A673 (cell line): ENCODE data around the gene SNX10.

Experiments
- EZH2 ChIP-seq: fragments of 200-600 bp; sonication (generic); IDR thresholded peaks from 2 replicates; pipeline ENCODE4 v1.6.1; 2017; ENCODE audit warnings: borderline replicate concordance, low read depth, mild to moderate bottlenecking, mixed read lengths, antibody characterized with exemption, low read length; ENCODE audit not compliant: poor library complexity, severe bottlenecking
- TF ChIP-seq, protein P1 (sequence below): fragments of 300-800, 200-600 bp; sonication (generic); conservative IDR thresholded peaks from 2 replicates; pipeline ENCODE4 v1.5.1; 2017; ENCODE audit warnings: low read depth, mild to moderate bottlenecking, antibody characterized with exemption, low read length, moderate library complexity, mixed read lengths

DNA sequence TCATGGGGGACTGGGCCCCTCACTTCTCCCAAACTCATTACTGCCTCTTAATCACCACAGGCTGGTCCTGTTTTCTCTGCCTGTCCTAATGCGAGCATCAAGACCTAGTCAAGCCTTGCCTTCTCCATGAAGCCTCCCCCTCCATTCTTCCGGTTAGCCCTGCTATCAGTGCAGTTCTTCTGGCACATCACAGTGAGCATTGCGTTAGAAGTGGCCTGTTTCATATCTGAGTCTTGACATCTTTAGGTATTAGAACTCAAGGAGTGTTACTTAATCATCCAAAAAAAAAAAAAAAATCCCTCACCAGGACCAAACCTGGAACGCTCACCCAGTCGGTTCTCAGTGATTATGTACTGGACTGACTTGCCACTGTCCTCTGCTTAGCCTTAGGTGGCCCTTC, 17.4 kb downstream of the SNX10 start:
- TF ChIP-seq, protein P1, sequence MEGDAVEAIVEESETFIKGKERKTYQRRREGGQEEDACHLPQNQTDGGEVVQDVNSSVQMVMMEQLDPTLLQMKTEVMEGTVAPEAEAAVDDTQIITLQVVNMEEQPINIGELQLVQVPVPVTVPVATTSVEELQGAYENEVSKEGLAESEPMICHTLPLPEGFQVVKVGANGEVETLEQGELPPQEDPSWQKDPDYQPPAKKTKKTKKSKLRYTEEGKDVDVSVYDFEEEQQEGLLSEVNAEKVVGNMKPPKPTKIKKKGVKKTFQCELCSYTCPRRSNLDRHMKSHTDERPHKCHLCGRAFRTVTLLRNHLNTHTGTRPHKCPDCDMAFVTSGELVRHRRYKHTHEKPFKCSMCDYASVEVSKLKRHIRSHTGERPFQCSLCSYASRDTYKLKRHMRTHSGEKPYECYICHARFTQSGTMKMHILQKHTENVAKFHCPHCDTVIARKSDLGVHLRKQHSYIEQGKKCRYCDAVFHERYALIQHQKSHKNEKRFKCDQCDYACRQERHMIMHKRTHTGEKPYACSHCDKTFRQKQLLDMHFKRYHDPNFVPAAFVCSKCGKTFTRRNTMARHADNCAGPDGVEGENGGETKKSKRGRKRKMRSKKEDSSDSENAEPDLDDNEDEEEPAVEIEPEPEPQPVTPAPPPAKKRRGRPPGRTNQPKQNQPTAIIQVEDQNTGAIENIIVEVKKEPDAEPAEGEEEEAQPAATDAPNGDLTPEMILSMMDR = no peak
- no peak for TF ChIP-seq EZH2
